Omental fat pad (tissue), 4 donors: ENCODE results near the gene BPIFB3. TPM values are rescaled to one million over a fixed set of nuclear protein-coding genes. Genes with fewer than 3 reads are reported as not detected.
"Not testable (repeated sequence)": the region's sequence is repeated elsewhere in the genome, so short reads cannot be mapped to it uniquely, and the experiment has no call there.

ENCODE experiments used
- ATAC-seq: fragments of 150-250 bp; one replicate; pipeline ENCODE4 v1.9.1; 2016; ENCODE audit warnings: mild to moderate bottlenecking, moderate library complexity; ENCODE audit not compliant: low FRiP score
- DNase-seq: peaks from one replicate; pipeline ENCODE4 v3.0.0-alpha.2; 2019; ENCODE audit warnings: low spot score
- total RNA-seq, 4 donors: library from RNA; depleted of rRNA; stranded (reverse); fragments of >200 nt; gene quantifications; one replicate each; pipeline ENCODE4 v1.1.0, GENCODE V29; 2016
- TF ChIP-seq, protein P1 (sequence below), 3 donors: fragments of 450-650 bp; IDR thresholded peaks; one replicate each; pipeline ENCODE4 v1.5.1; 2016 to 2017; ENCODE audit warnings: antibody characterized with exemption in 3 of 3, mild to moderate bottlenecking in 3 of 3, moderate library complexity in 2 of 3

The BPIFB3 gene
- total RNA-seq, 4 donors from 2014 or later, result not detected

DNA sequence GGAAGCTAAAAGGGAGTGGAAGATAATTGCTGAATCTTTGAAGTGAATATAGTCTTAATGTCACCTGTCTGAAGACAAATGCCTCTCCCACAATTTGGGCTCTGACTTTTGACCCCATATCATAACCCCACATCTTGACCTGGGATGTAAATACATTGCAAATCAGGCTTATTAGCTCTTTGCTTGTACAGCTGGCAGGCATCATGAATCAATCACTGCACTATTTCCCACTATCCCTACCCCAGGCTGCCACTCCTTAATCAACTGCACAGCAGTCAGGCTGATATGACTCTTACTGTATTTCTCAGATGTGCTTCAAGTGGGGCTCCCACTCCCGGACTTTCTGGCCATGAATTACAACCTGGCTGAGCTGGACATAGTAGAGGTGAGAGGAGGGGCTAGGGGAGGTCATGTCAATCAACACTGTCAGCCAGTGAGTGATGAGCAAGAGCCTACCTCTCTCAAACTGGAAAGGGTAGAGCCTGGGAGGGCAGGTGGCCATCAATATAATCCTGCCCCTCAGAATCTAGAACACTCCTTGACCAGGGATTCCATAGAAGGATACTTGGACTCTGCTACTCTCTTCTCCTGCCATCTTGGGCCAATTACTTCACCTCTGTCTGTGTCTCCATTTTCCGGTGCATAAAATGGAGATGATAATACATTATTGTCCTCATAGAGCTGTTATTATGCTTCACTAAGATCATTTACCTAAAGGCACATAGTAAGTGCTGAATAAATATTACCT lies 10.5 kb upstream of the BPIFB3 start:
- TF ChIP-seq, protein P1, sequence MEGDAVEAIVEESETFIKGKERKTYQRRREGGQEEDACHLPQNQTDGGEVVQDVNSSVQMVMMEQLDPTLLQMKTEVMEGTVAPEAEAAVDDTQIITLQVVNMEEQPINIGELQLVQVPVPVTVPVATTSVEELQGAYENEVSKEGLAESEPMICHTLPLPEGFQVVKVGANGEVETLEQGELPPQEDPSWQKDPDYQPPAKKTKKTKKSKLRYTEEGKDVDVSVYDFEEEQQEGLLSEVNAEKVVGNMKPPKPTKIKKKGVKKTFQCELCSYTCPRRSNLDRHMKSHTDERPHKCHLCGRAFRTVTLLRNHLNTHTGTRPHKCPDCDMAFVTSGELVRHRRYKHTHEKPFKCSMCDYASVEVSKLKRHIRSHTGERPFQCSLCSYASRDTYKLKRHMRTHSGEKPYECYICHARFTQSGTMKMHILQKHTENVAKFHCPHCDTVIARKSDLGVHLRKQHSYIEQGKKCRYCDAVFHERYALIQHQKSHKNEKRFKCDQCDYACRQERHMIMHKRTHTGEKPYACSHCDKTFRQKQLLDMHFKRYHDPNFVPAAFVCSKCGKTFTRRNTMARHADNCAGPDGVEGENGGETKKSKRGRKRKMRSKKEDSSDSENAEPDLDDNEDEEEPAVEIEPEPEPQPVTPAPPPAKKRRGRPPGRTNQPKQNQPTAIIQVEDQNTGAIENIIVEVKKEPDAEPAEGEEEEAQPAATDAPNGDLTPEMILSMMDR (IDR thresholded peaks at IDR 0.05), result no peak
- no peak for DNase-seq
- no peak for ATAC-seq

DNA sequence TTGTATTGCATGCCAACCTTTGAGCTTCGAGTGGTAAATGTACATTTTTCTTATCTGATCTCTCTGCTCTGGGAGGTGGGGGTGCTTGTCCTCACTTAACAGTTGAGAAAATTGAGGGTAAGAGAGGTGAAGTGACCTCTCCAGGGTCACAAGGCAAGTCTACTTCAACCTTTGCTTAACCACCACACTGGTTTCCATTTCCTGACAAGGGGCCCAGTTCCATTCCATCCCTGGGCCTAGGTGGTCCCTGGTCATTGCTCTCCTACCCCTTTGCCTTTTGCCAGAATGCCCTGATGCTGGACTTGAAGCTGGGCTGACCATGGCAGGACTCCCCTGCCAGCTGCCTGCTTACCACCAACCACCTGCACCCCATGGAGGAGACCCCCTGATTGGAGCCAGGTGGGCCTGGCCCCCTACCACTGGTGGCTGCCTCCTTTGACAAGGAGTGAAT lies 9.9 kb upstream of the BPIFB3 start:
- TF ChIP-seq, protein P1 (IDR thresholded peaks at IDR 0.05), result no peak
- ATAC-seq (no peak), DNase-seq (no peak)

DNA sequence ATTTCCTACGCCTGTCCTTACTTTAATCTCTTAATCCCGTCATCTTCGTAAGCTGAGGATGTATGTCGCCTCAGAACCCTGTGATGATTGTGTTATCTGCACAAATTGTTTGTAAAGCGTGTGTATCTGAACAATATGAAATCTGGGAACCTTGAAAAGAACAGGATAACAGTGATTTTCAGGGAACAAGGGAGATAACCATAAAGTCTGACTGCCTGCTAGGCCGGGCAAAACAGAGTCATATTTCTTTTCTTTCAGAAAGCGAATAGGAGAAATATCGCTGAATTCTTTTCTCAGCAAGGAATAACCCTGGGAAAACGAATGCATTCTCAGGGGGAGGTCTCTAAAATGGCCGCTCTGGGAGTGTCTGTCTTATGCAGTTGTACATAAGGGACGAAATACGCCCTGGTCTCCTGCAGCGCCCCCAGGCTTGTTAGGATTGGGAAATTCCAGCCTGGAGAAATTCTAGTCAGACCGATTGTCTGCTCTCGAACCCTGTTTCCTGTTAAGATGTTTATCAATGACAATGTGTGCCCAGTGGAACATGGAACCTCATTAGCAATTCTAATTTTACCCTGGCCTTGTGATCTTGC lies 8.5 kb upstream of the BPIFB3 start:
- ATAC-seq, DNase-seq: not testable (repeated sequence)

DNA sequence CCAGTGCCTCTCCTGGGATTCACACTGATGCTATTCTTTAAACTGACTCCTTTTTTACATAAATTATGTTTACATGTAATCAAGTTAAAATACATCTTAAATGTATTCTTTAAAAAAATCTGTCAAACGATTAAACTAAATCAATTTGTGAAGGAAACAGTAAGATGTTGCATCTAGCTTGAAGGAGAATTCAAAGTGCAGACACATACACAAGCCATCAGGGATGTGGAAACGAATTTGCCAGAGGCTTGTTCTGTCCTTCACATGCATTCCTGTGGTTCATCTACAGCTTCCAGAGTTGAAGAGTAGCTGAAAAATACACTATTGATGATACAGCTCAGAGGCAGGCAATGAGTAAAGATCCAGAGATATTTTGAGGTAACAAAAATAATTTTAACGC lies 7.3 kb upstream of the BPIFB3 start:
- TF ChIP-seq, protein P1 (IDR thresholded peaks at IDR 0.05), result no peak
- ATAC-seq (no peak), DNase-seq (no peak)

DNA sequence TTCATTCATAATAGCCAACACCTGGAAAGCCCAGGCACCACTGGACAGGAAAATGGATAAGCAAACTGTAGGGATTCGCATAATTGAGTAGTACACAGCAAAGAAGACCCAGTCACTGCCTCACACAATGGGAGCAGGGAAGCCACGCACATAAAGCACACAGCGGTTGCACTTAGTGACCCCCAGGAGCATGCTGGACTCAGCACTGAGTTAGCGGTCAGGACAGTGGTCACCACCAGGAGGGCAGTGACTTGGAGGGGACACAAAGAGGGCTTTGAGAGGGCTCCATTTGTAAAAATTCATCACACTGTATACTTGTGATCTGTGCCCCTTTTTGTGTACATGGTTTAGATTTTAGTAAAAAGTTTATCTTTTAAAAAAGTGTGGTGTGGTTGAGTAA lies 2.4 kb upstream of the BPIFB3 start:
- DNase-seq, result no peak
- TF ChIP-seq, protein P1 (IDR thresholded peaks at IDR 0.05), result no peak
- ATAC-seq, result no peak

DNA sequence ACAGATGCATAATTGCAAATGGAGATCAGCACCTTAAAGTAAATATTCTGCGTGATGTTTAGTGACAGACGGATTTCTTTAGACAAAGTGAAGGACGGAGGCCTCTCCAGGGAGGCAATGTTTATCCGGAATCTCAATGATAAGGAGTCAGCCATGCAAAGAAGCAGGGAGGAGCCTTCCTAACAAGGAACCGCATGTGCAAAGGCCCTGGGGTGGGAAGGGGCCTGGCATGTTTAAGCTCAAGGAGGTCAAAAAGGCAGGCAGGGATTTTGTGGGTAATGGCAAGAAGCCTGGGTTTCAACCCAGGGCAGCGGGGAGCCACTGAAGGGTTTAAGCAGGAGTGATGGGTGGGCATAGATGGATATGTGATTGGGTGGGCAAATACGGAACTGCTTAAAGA lies 678 bp downstream of the BPIFB3 start:
- TF ChIP-seq, protein P1 (IDR thresholded peaks at IDR 0.05), result no peak
- ATAC-seq, result no peak
- DNase-seq, result no peak

DNA sequence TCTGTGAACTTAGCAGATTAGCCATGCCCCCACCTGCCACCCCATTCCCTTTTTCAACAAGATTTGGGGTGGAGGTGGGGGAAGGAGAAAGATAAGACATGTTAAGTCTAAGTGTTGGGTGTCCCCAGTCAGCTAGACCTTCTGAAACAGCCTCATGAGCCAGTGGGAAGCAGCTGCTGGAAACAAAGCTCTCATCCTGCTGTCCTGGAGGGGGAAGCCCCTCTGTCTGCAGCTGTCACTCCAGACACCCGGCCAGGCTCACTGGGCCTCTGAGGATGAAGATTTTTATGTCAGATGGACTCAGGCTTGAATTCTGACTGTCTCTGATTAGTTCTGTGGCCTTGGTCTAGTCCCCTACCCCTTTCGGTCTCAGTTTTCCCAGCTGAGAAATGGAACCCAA lies 1.1 kb downstream of the BPIFB3 start:
- ATAC-seq, result no peak

More for the DNA sequence above, 1.1 kb downstream of the BPIFB3 start:
- no peak for DNase-seq
- TF ChIP-seq, protein P1 (IDR thresholded peaks at IDR 0.05), result no peak
